ENCODE measurements around the gene GLOD5.
A peak's percentile ranks its signal among the peaks of the same experiment; 100 is the strongest.
"Not testable (repeated sequence)": the region's sequence is repeated elsewhere in the genome, so short reads cannot be mapped to it uniquely, and the experiment has no call there.

Gene GLOD5

DNA sequence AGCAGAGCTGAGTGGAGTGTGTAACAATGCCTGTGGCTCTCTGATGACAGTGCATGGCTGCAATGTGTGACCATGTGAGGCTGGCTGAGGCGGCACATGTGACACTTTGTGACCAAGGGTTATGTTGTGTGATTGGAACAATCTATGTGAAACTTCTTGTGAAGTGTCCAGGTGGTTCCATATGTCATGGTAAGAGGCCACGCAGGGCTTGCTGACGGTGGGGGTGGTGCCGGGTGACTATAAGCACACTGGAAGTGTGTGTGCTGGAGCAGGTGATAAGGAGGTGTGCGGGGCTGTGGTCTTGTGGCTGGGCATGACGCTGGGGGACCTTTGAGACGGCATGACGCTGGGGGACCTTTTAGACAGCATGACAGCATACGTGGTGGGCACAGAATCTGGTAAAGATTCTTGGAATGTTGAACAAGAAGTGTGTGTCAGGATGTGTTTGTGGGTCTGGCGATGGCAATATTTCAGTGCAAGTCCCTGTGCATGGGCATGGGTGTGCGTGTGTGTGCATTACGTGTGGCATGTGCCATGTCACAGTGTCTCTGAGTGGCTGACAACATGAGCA, 32.9 kb downstream of the GLOD5 start:
- DNase-seq (ENCODE audit: low read depth in 2 of 2), result no peak

GRCh38 chrX:48794911-48795515, 33.5 kb downstream of the GLOD5 start:
- no peak for DNase-seq (ENCODE audit: low read depth in 2 of 2)

DNA sequence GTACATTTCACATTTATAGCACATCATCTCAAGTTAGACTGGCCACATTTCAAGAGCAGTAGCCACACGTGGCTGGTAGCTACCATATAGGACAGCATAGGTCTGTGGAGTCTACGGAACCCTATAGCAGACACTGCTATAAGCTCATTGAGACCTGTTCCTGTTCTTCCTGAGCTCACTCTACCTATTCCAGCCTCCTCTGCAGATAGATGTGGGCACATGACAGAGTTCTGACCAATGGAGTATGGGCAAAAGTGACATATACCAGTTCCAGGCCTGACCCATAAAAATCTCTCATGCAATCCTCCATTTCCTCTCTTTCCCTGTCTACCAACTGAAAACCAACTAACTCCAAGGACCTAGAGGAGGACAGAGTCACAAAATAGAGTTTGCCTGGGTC, 36.8 kb downstream of the GLOD5 start:
- no peak for DNase-seq (ENCODE audit: low read depth in 2 of 2)

DNA sequence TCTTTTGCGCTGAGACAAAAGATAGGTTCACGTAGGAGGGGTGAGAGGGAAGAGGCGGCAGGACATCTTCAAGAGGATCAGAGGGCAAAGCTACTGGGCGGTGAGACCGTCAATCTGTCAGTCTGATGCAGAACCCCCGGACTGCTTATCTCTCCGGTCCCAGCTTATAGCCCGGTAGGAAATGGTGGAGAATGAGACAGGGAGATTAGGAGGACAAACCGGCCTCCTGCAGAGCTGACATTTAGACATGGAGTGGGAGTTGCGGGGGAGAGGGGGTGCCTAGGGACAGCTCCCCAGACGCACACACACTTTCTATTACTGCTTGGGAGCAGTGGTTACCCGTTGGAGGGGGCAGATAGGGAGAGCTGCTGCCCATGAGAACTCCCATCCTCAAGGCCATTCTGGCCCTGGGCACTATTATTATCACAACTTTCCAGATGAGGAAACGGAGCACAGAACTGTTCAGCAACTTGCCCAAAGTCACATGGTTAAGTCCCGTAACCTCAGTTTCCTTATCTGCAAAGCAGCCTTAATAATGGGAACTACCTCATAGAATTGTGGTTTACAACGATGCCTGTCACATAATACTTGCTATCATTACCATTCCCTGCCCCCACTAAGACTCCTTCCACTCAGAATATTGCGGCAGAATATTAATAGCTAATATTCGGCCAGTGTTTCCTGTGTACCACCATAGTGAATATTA, 39.2 kb downstream of the GLOD5 start:
- DNase-seq (ENCODE audit: low read depth in 2 of 2), result no peak

- peak; percentile 85 to 91 for DNase-seq (ENCODE audit: low read depth in 2 of 2)
Observed at GRCh38 chrX:48801280-48802088, 39.9 kb downstream of the GLOD5 start, which contains the start of gene HDAC6. Gene HDAC6 (plus strand): TSS chrX:48802067. CDS start chrX:48802693, 626 bp downstream.

DNA sequence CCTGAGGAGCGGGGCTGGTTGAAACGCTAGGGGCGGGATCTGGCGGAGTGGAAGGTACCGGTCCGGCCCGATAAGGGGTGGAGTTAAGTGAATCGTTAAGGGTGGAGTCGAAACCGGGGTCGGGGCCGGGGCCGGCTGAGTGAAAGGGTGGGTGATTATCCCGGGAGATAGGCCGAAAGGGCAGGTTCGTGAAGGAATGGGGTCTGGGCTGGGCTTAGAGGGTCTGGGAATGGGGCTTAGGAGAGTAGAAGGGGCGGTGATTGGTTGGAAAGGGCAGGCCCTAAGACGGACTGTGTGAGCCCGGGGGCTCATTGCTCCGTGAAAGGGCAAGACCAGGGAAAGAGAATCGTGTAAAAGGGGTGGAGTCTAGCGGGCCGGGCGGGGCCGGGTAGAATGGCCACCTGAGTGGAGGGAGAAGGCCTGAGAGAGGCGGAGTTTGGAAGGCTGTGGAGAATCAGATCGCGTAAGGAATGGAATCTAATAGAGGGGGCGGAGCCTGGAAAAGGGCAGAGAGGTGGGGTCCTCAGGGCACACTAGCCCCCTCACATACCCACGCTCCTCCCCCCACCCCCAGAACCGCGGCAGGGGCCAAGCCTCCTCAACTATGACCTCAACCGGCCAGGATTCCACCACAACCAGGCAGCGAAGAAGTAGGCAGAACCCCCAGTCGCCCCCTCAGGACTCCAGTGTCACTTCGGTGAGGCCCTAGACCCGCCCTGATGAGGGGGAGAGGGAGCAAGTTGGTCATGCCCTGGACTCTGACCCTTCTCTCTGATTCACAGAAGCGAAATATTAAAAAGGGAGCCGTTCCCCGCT, 40.8 kb downstream of the GLOD5 start:
- DNase-seq (ENCODE audit: low read depth in 2 of 2), result peak; percentile 51 to 70

DNA sequence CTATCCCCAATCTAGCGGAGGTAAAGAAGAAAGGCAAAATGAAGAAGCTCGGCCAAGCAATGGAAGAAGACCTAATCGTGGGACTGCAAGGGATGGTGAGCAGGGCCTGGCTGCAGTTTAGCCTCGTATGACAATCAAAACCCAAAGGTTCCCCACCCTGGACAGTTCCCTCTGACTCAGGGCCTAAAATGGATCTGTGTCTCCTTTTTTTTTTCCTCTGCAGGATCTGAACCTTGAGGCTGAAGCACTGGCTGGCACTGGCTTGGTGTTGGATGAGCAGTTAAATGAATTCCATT, 41.3 kb downstream of the GLOD5 start:
- no peak for DNase-seq (ENCODE audit: low read depth in 2 of 2)

DNA sequence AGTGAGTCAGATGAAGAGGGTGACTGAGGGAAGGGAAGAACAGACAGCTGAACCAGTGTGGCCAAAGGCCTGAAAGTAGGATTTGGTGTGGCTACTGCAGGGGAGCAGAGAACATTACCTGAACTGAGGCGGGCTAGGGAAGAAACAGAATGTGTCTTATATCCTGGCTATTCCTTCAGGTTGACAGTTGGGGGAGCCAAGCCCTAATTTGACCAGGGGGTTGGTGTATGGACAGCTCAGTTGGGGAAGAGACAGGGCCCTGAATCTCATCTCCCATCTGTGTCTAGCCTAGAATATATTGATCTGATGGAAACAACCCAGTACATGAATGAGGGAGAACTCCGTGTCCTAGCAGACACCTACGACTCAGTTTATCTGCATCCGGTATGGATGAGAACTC, 44.5 kb downstream of the GLOD5 start:
- DNase-seq (ENCODE audit: low read depth in 2 of 2), result no peak

DNA sequence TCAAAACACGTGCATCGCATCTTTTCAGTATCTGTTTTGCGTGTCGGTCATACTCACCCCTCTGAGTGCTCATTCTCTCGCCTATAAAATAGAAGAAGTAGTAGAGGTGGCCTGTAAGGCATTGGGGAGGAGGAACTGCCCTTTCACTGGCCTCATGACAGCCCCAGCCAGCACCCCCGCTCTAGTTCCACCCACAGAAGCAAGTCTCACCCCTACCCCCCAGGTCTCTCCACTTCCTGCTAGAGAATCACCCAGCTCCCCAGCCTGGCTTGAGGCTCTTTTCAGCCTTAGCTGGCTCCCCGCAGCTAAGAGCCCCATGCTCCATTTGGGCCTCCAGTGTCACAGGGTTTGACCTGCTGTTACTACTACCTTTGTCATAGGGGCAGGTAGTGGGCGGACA, 52.1 kb downstream of the GLOD5 start:
- DNase-seq (ENCODE audit: low read depth in 2 of 2), result no peak

DNA sequence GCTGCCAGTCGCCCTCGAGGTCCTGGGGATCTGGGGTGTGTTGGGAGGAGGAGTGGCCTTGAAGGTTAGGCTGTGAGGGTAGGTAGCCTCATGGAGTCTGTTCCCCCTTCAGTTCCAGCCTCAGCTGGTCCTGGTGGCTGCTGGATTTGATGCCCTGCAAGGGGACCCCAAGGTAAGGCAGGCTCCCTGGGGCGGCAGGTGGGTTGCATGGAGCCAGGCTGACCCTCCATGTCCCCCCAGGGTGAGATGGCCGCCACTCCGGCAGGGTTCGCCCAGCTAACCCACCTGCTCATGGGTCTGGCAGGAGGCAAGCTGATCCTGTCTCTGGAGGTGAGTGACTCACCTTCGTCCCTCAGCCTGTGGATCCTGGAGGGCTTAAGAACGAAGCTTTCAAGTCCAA, 53.2 kb downstream of the GLOD5 start:
- DNase-seq (ENCODE audit: low read depth in 2 of 2), result no peak

DNA sequence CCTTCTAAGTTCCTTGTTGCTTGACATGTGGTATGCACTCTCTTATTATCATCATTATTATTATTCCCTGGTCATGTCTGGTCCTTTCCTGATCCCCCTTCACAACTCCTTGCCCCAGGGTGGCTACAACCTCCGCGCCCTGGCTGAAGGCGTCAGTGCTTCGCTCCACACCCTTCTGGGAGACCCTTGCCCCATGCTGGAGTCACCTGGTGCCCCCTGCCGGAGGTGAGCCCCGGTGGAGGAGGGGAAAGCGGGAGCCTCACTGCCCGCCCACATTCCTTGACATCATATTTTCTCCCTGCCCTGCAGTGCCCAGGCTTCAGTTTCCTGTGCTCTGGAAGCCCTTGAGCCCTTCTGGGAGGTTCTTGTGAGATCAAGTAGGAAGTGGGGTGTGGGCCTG, 53.7 kb downstream of the GLOD5 start:
- no peak for DNase-seq (ENCODE audit: low read depth in 2 of 2)

GRCh38 chrX:48816014-48816810, 54.7 kb downstream of the GLOD5 start:
- DNase-seq (ENCODE audit: low read depth in 2 of 2), result no peak

GRCh38 chrX:48818098-48818497, 56.6 kb downstream of the GLOD5 start:
- DNase-seq (ENCODE audit: low read depth in 2 of 2), result no peak

- DNase-seq (ENCODE audit: low read depth in 2 of 2), result no peak
Observed at GRCh38 chrX:48818866-48819265, 57.3 kb downstream of the GLOD5 start.

DNA sequence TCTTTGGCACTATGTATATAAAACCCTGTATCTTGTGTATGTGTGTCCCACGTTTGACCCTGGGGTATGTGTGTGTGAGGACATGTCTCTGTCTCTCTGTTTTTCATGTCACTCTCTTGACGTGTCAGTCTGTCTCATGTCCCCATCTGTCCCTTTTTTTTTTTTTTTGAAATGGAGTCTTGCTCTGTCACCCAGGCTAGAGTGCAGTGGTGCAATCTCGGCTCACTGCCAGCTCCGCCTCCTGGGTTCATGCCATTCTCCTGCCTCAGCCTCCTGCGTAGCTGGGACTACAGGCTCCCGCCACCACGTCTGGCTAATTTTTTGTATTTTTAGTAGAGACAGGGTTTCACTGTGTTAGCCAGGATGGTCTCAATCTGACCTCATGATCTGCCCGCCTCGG, 57.8 kb downstream of the GLOD5 start:
- DNase-seq (ENCODE audit: low read depth in 2 of 2), result not testable (repeated sequence)

DNA sequence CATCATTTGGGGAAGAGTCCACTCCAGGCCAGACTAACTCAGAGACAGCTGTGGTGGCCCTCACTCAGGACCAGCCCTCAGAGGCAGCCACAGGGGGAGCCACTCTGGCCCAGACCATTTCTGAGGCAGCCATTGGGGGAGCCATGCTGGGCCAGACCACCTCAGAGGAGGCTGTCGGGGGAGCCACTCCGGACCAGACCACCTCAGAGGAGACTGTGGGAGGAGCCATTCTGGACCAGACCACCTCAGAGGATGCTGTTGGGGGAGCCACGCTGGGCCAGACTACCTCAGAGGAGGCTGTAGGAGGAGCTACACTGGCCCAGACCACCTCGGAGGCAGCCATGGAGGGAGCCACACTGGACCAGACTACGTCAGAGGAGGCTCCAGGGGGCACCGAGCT, 61.5 kb downstream of the GLOD5 start:
- DNase-seq (ENCODE audit: low read depth in 2 of 2), result no peak
